Neuronal stem cell (in vitro differentiated cells): ENCODE data around the gene DPEP1.

Experiments
- DNase-seq: peaks from one replicate; pipeline ENCODE4 v3.0.0-alpha.2; 2013; ENCODE audit warnings: low spot score
- H2AFZ ChIP-seq: one replicate; pipeline ENCODE4 v1.6.1; 2013; ENCODE audit warnings: mild to moderate bottlenecking, low read length, inconsistent platforms
- H2AK5ac ChIP-seq: 2 replicates; pipeline ENCODE4 v1.6.1; 2013; ENCODE audit warnings: low read depth, mild to moderate bottlenecking, inconsistent platforms, low read length, moderate library complexity, mixed read lengths
- H2BK120ac ChIP-seq: 2 replicates; pipeline ENCODE4 v1.6.1; 2013; ENCODE audit warnings: low read depth, mild to moderate bottlenecking, inconsistent platforms, low read length, moderate library complexity, mixed read lengths
- H2BK12ac ChIP-seq: one replicate; pipeline ENCODE4 v1.6.1; 2013; ENCODE audit warnings: low read length, inconsistent platforms
- H2BK15ac ChIP-seq: 2 replicates; pipeline ENCODE4 v1.6.1; 2013; ENCODE audit warnings: mild to moderate bottlenecking, low read length, inconsistent platforms, mixed read lengths
- H2BK5ac ChIP-seq: one replicate; pipeline ENCODE4 v1.6.1; 2013; ENCODE audit warnings: inconsistent platforms, mild to moderate bottlenecking, low read length, moderate library complexity
- H3K14ac ChIP-seq: one replicate; pipeline ENCODE4 v1.6.1; 2013; ENCODE audit warnings: low read length, inconsistent platforms
- H3K18ac ChIP-seq: 2 replicates; pipeline ENCODE4 v1.6.1; 2013; ENCODE audit warnings: low read length, inconsistent platforms
- H3K23ac ChIP-seq: 2 replicates; pipeline ENCODE4 v1.6.1; 2013; ENCODE audit warnings: low read depth, mild to moderate bottlenecking, mixed read lengths, low read length, inconsistent platforms; ENCODE audit not compliant: poor library complexity
- H3K27ac ChIP-seq: replicated peaks from 3 replicates; pipeline ENCODE4 v1.5.1; 2013; ENCODE audit warnings: low read length, inconsistent platforms
- H3K27me3 ChIP-seq, 3 experiments: 2 replicates each; pipeline ENCODE4 v1.6.1; 2013; ENCODE audit warnings: low read length in 3 of 3, mild to moderate bottlenecking in 2 of 3, inconsistent platforms in 1 of 3, low read depth in 1 of 3, mixed read lengths in 1 of 3, moderate library complexity in 1 of 3; ENCODE audit not compliant: control insufficient read depth in 3 of 3, insufficient read depth in 3 of 3
- H3K36me3 ChIP-seq, 2 donors: replicated peaks in 1 of 2; 2 replicates each; pipeline ENCODE4 v1.6.1; 2013; ENCODE audit warnings: low read length in 2 of 2; ENCODE audit not compliant: control insufficient read depth in 2 of 2, insufficient read depth in 2 of 2
- H3K4ac ChIP-seq: 2 replicates; pipeline ENCODE4 v1.6.1; 2013; ENCODE audit warnings: inconsistent platforms, mild to moderate bottlenecking, low read length, moderate library complexity
- H3K4me1 ChIP-seq, 2 donors: 1 replicate in 1 of 2; 2 replicates in 1 of 2; pipeline ENCODE4 v1.6.1; 2013; ENCODE audit warnings: low read length in 2 of 2, low read depth in 1 of 2; ENCODE audit not compliant: control insufficient read depth in 2 of 2, insufficient read depth in 1 of 2
- H3K4me2 ChIP-seq: one replicate; pipeline ENCODE4 v1.6.1; 2013; ENCODE audit warnings: mild to moderate bottlenecking, low read length, inconsistent platforms; ENCODE audit not compliant: insufficient read depth, poor library complexity, severe bottlenecking
- H3K4me3 ChIP-seq, 2 donors: 2 replicates each; pipeline ENCODE4 v1.5.1; 2013; ENCODE audit warnings: low read length in 2 of 2, mild to moderate bottlenecking in 2 of 2, inconsistent platforms in 1 of 2, moderate library complexity in 1 of 2
- H3K79me1 ChIP-seq: one replicate; pipeline ENCODE4 v1.6.1; 2013; ENCODE audit warnings: low read depth, mild to moderate bottlenecking, inconsistent platforms, low read length, moderate library complexity
- H3K9ac ChIP-seq: one replicate; pipeline ENCODE4 v1.6.1; 2013; ENCODE audit warnings: mild to moderate bottlenecking, low read depth, low read length, inconsistent platforms; ENCODE audit not compliant: poor library complexity
- H3K9me3 ChIP-seq, 2 donors: replicated peaks in 1 of 2; 2 replicates each; pipeline versions ENCODE3 to v1.6.1; 2013; ENCODE audit warnings: low read length in 2 of 2, mild to moderate bottlenecking in 2 of 2, inconsistent platforms in 1 of 2, low read depth in 1 of 2, mixed read lengths in 1 of 2, moderate library complexity in 1 of 2; ENCODE audit not compliant: control insufficient read depth in 2 of 2, insufficient read depth in 1 of 2
- H4K8ac ChIP-seq: one replicate; pipeline ENCODE4 v1.6.1; 2013; ENCODE audit warnings: low read depth, mild to moderate bottlenecking, inconsistent platforms, low read length, moderate library complexity
- H4K91ac ChIP-seq: one replicate; pipeline ENCODE4 v1.6.1; 2013; ENCODE audit warnings: low read length, low read depth, mild to moderate bottlenecking, inconsistent platforms; ENCODE audit not compliant: poor library complexity
- WGBS, 2 donors: extraction: QIAGEN DNeasy Blood & Tissue Kit; methylation state at CpG; one replicate each; pipeline ENCODE4 v1.1.7; 2013; ENCODE audit warnings: missing lambda C conversion rate in 2 of 2, mixed read lengths in 1 of 2; ENCODE audit not compliant: insufficient read length in 2 of 2, insufficient replicate concordance in 1 of 2; ENCODE audit errors: extremely low coverage in 2 of 2; 5-methylcytosine and 5-hydroxymethylcytosine counted together

The DPEP1 gene

GRCh38 chr16:89678258-89678657 lies 64.8 kb downstream of the DPEP1 start:
- no peaks in the 10 kb centered on the region for H3K4me1 ChIP-seq
- no peak overlapping the region for H2AFZ ChIP-seq
- no peak overlapping the region for H2BK5ac ChIP-seq
- no peak overlapping the region for H3K9ac ChIP-seq
- H3K27ac ChIP-seq = no peak overlapping the region
- no peak overlapping the region for H4K8ac ChIP-seq
- H2BK12ac ChIP-seq = no peak overlapping the region
- no peaks in the 10 kb centered on the region for H3K27me3 ChIP-seq
- DNase-seq = no peak
- H4K91ac ChIP-seq = no peak overlapping the region
- H3K36me3 ChIP-seq = peaks cover 9 to 31% of the 10 kb centered on the region in 2 donors
- no peak overlapping the region for H3K14ac ChIP-seq
- no peaks in the 10 kb centered on the region for H3K79me1 ChIP-seq
- no peak overlapping the region for H2AK5ac ChIP-seq
- WGBS, 2 donors = no CpG with 5 or more reads among the region's 2 CpGs
- no peak overlapping the region for H3K23ac ChIP-seq
- no peak overlapping the region for H3K18ac ChIP-seq
- H3K4me3 ChIP-seq = no peak overlapping the region
- H3K9me3 ChIP-seq = peaks cover 6 to 28% of the 10 kb centered on the region in 2 donors
- no peak overlapping the region for H2BK120ac ChIP-seq
- H2BK15ac ChIP-seq = no peak overlapping the region
- no peak overlapping the region for H3K4ac ChIP-seq
- H3K4me2 ChIP-seq = no peak overlapping the region

GRCh38 chr16:89685916-89686315 lies 72.5 kb downstream of the DPEP1 start:
- no peak overlapping the region for H2BK5ac ChIP-seq
- no peak overlapping the region for H4K8ac ChIP-seq
- H3K23ac ChIP-seq = no peak overlapping the region
- H3K4me1 ChIP-seq = peaks cover 8 to 11% of the 10 kb centered on the region in 2 donors
- no peak overlapping the region for H3K4ac ChIP-seq
- no peak overlapping the region for H3K14ac ChIP-seq
- peak overlapping the region in 1 of 2 donors; percentile 18 for H3K4me3 ChIP-seq
- H3K27ac ChIP-seq = no peak overlapping the region
- no peak overlapping the region for H2AFZ ChIP-seq
- WGBS, 2 donors = no CpG with 5 or more reads among the region's 1 CpG
- no peak overlapping the region for H3K4me2 ChIP-seq
- H3K9me3 ChIP-seq = peaks cover 8 to 9% of the 10 kb centered on the region in 2 donors
- peaks cover 2% of the 10 kb centered on the region for H3K79me1 ChIP-seq
- peaks cover 29 to 51% of the 10 kb centered on the region in 2 donors for H3K36me3 ChIP-seq
- H3K9ac ChIP-seq = no peak overlapping the region
- no peak overlapping the region for H2BK15ac ChIP-seq
- no peak overlapping the region for H2BK120ac ChIP-seq
- no peaks in the 10 kb centered on the region for H3K27me3 ChIP-seq
- no peak overlapping the region for H3K18ac ChIP-seq
- H2BK12ac ChIP-seq = no peak overlapping the region
- no peak for DNase-seq
- H4K91ac ChIP-seq = no peak overlapping the region
- no peak overlapping the region for H2AK5ac ChIP-seq

GRCh38 chr16:89686520-89687091 lies 73.2 kb downstream of the DPEP1 start, which contains the start of gene CDK10:
Gene CDK10 (plus strand): TSS chr16:89686689. CDS start chr16:89686711, 22 bp downstream.
- Histone ChIP-seq H3K14ac (peak within 1 kb of the TSS; percentile 100), H3K36me3 (peaks cover 33 to 54% of the 10 kb centered on the region in 2 donors), H2BK5ac (peak within 1 kb of the TSS; percentile 98), H3K4me3 (peak within 1 kb of the TSS; percentile 98 to 99), H4K8ac (no peak within 1 kb of the TSS), H3K27me3 (no peaks in the 10 kb centered on the region), H2AK5ac (peak within 1 kb of the TSS; percentile 70), H3K9me3 (peaks cover 4 to 7% of the 10 kb centered on the region in 2 donors), H3K4me1 (peaks cover 8 to 11% of the 10 kb centered on the region in 2 donors), H3K18ac (peak within 1 kb of the TSS; percentile 100), H2AFZ (peak within 1 kb of the TSS; percentile 100), H3K4me2 (peak within 1 kb of the TSS; percentile 96), H2BK15ac (no peak within 1 kb of the TSS), H3K23ac (peak within 1 kb of the TSS; percentile 98), H4K91ac (no peak within 1 kb of the TSS), H3K27ac (peak within 1 kb of the TSS; percentile 97), H2BK120ac (no peak within 1 kb of the TSS), H2BK12ac (peak within 1 kb of the TSS; percentile 66), H3K4ac (peak within 1 kb of the TSS; percentile 41), H3K79me1 (peaks cover 2% of the 10 kb centered on the region), H3K9ac (peak within 1 kb of the TSS; percentile 99)
- peak; percentile 94 for DNase-seq
- WGBS, 2 donors = no CpG with 5 or more reads among the region's 67 CpGs

GRCh38 chr16:89687092-89687940 lies 73.9 kb downstream of the DPEP1 start:
- peaks cover 37 to 57% of the 10 kb centered on the region in 2 donors for H3K36me3 ChIP-seq
- WGBS, 2 donors = no CpG with 5 or more reads among the region's 42 CpGs

More at GRCh38 chr16:89687092-89687940, 73.9 kb downstream of the DPEP1 start:
- Histone ChIP-seq H2BK5ac (peak overlapping the region; percentile 98), H4K8ac (no peak overlapping the region), H4K91ac (no peak overlapping the region), H3K27ac (peak overlapping the region; percentile 76), H3K9me3 (peaks cover 4 to 7% of the 10 kb centered on the region in 2 donors), H3K4me3 (peak overlapping the region; percentile 98 to 99), H2BK15ac (no peak overlapping the region), H3K79me1 (peaks cover 2% of the 10 kb centered on the region), H3K9ac (peak overlapping the region; percentile 99), H3K4ac (peak overlapping the region; percentile 41), H2AFZ (peak overlapping the region; percentile 100), H3K14ac (peak overlapping the region; percentile 100), H3K27me3 (no peaks in the 10 kb centered on the region), H3K4me1 (peaks cover 8 to 11% of the 10 kb centered on the region in 2 donors), H3K18ac (peak overlapping the region; percentile 96), H3K4me2 (peak overlapping the region; percentile 96), H2BK12ac (peak overlapping the region; percentile 66), H2AK5ac (peak overlapping the region; percentile 70), H2BK120ac (no peak overlapping the region), H3K23ac (peak overlapping the region; percentile 47)
- no peak for DNase-seq
